HCT116 (cell line): Measurements from ENCODE around the gene UBE2O. TPM values are rescaled to one million over a fixed set of nuclear protein-coding genes. Genes with fewer than 3 reads are reported as not detected.

Source experiments
- ATAC-seq: fragments of 200-7000 bp; cut with Tn5 transposase; 2 replicates; pipeline ENCODE4 v1.9.1; 2020; ENCODE audit warnings: mild to moderate bottlenecking, moderate library complexity
- BruUV-seq: library from RNA; stranded (reverse); fragments of 400-500 nt; replicated peaks from 2 replicates; lab custom pipeline; 2021; lab: Mats Ljungman, UMichigan
- CTCF ChIA-PET: fragments of 300-600 bp; sonication (Branson Sonifier 250); formaldehyde crosslinking; loops from one replicate; lab custom pipeline; 2021; ENCODE audit warnings: antibody characterized with exemption; lab: Charles Lee
- POLR2A ChIA-PET: fragments of 300-600, 350-600 bp; sonication (Branson Sonifier 250); formaldehyde crosslinking; loops from one replicate; lab custom pipeline; 2021; ENCODE audit warnings: antibody characterized with exemption; lab: Charles Lee
- RAD21 ChIA-PET, 2 experiments: fragments of 300-600 bp; sonication (Branson Sonifier 250); formaldehyde crosslinking; loops; one replicate each; lab custom pipeline; 2023; ENCODE audit warnings: low total read pairs in 2 of 2; ENCODE audit not compliant: uncharacterized antibody in 2 of 2, unreplicated experiment in 2 of 2, low non-redundant PET in 1 of 2; lab: Charles Lee
- DNase-seq: peaks from one replicate; pipeline ENCODE4 v3.0.0-alpha.2; 2010; ENCODE audit warnings: low read depth, low spot score
- H2AFZ ChIP-seq: fragments of 200-600 bp; shearing (Covaris generic), sonication (generic); 2 replicates; pipeline ENCODE4 v1.6.1; 2017; ENCODE audit warnings: low read depth, mixed run types, mixed read lengths, antibody characterized with exemption, low read length; ENCODE audit not compliant: poor library complexity, severe bottlenecking
- H3K27ac ChIP-seq: 2 replicates; pipeline ENCODE4 v1.5.1; 2012; ENCODE audit warnings: low read depth, low read length
- H3K27me3 ChIP-seq: fragments of 200-600 bp; sonication (generic); 2 replicates; pipeline ENCODE4 v1.6.1; 2016; ENCODE audit warnings: mixed run types, low read length, mixed read lengths; ENCODE audit not compliant: insufficient read depth
- H3K36me3 ChIP-seq, 2 experiments: fragments of 200-500 bp in 1 of 2; fragments of 200-600 bp in 1 of 2; sonication (Bioruptor generic) in 1 of 2; sonication (generic) in 1 of 2; 2 replicates each; pipeline versions ENCODE4 v1.5.1 to v1.6.1; 2014 to 2016; ENCODE audit warnings: low read length in 2 of 2, inconsistent platforms in 1 of 2, mixed read lengths in 1 of 2, mixed run types in 1 of 2; ENCODE audit not compliant: insufficient read depth in 2 of 2, control insufficient read depth in 1 of 2
- H3K4me1 ChIP-seq, 2 experiments: fragments of 200-600 bp in 1 of 2; sonication (generic) in 1 of 2; 2 replicates each; pipeline versions ENCODE4 v1.5.1 to v1.6.1; 2012 to 2017; ENCODE audit warnings: low read length in 2 of 2, inconsistent platforms in 1 of 2, mild to moderate bottlenecking in 1 of 2, mixed read lengths in 1 of 2, mixed run types in 1 of 2, moderate library complexity in 1 of 2; ENCODE audit not compliant: insufficient read depth in 2 of 2, control insufficient read depth in 1 of 2
- H3K4me2 ChIP-seq: fragments of 200-600 bp; sonication (generic); 2 replicates; pipeline ENCODE4 v1.6.1; 2017; ENCODE audit warnings: mixed run types, low read length, mixed read lengths
- H3K4me3 ChIP-seq, 2 experiments: fragments of 200-600 bp in 1 of 2; sonication (generic) in 1 of 2; replicated peaks in 1 of 2; 2 replicates each; pipeline ENCODE4 v1.5.1; 2011 to 2016; ENCODE audit warnings: low read length in 2 of 2, control low read depth in 1 of 2, low read depth in 1 of 2, mild to moderate bottlenecking in 1 of 2, mixed read lengths in 1 of 2, mixed run types in 1 of 2
- H3K79me2 ChIP-seq: fragments of 200-600 bp; sonication (generic); 2 replicates; pipeline ENCODE4 v1.6.1; 2017; ENCODE audit warnings: mild to moderate bottlenecking, mixed run types, low read length, moderate library complexity, mixed read lengths; ENCODE audit not compliant: insufficient read depth
- H3K9ac ChIP-seq: fragments of 200-600 bp; sonication (generic); 2 replicates; pipeline ENCODE4 v1.6.1; 2016; ENCODE audit warnings: low read length, mixed read lengths
- H3K9me2 ChIP-seq: fragments of 200-600 bp; sonication (generic), shearing (Covaris generic); 2 replicates; pipeline ENCODE4 v1.6.1; 2017; ENCODE audit warnings: mixed run types, mild to moderate bottlenecking, moderate library complexity; ENCODE audit not compliant: insufficient read depth
- H3K9me3 ChIP-seq, 2 experiments: fragments of 200-500 bp in 1 of 2; fragments of 200-600 bp in 1 of 2; sonication (Bioruptor generic) in 1 of 2; sonication (generic) in 1 of 2; 2 replicates each; pipeline ENCODE4 v1.6.1; 2014 to 2017; ENCODE audit warnings: low read length in 2 of 2, mixed read lengths in 2 of 2, inconsistent platforms in 1 of 2, low read depth in 1 of 2, mild to moderate bottlenecking in 1 of 2, mixed run types in 1 of 2, moderate library complexity in 1 of 2; ENCODE audit not compliant: control insufficient read depth in 1 of 2, insufficient read depth in 1 of 2
- H4K20me1 ChIP-seq: fragments of 200-600 bp; sonication (generic), shearing (Covaris generic); 2 replicates; pipeline ENCODE4 v1.6.1; 2017; ENCODE audit warnings: mixed run types, mild to moderate bottlenecking, moderate library complexity; ENCODE audit not compliant: insufficient read depth
- CBX3 ChIP-seq: IDR thresholded peaks from 2 replicates; pipeline ENCODE4 v1.6.1; 2012; ENCODE audit warnings: low read depth
- EGR1 ChIP-seq: IDR thresholded peaks from 2 replicates; pipeline ENCODE4 v1.6.1; 2012; ENCODE audit warnings: low read depth
- FOSL1 ChIP-seq: IDR thresholded peaks from 2 replicates; pipeline ENCODE4 v1.6.1; 2012; ENCODE audit warnings: low read depth
- SRF ChIP-seq: IDR thresholded peaks from 2 replicates; pipeline ENCODE4 v1.6.1; 2012; ENCODE audit warnings: low read depth
- YY1 ChIP-seq: IDR thresholded peaks from 2 replicates; pipeline ENCODE4 v1.6.1; 2011; ENCODE audit warnings: low read length, low read depth, moderate library complexity, mild to moderate bottlenecking; ENCODE audit not compliant: insufficient replicate concordance; ENCODE audit errors: extremely low read depth
- ZFX ChIP-seq: fragments of 450-650 bp; IDR thresholded peaks from 2 replicates; pipeline ENCODE4 v1.6.1; 2017
- ZNF274 ChIP-seq: fragments of 200-500 bp; sonication (Bioruptor generic); IDR thresholded peaks from 2 replicates; pipeline ENCODE4 v1.6.1; 2014; ENCODE audit warnings: mild to moderate bottlenecking, low read depth, low read length, inconsistent platforms
- intact Hi-C: fragments of 100-400 bp; cut with micrococcal nuclease; formaldehyde crosslinking; loops from 2 replicates; pipeline ENCODE4 v1.10.0; 2022
- total RNA-seq: library from RNA; stranded (reverse); gene quantifications from one replicate; pipeline ENCODE4 v1.2.1, GENCODE V29; 2021; ENCODE audit not compliant: unreplicated experiment
- TF ChIP-seq, protein P1 (sequence below): IDR thresholded peaks from 2 replicates; pipeline ENCODE4 v1.6.1; 2012
- TF ChIP-seq, protein P2 (sequence below): IDR thresholded peaks from 2 replicates; pipeline ENCODE4 v1.6.1; 2012
- TF ChIP-seq, protein P3 (sequence below), 3 experiments: fragments of 200-600 bp in 1 of 3; sonication (generic) in 1 of 3; IDR thresholded peaks in 2 of 3; conservative IDR thresholded peaks in 1 of 3; 2 replicates each; pipeline ENCODE4 v1.5.1; 2012 to 2017; ENCODE audit warnings: low read depth in 2 of 3, low read length in 2 of 3, antibody characterized with exemption in 1 of 3, borderline replicate concordance in 1 of 3, control low read depth in 1 of 3, mild to moderate bottlenecking in 1 of 3, mixed read lengths in 1 of 3, mixed run types in 1 of 3, moderate library complexity in 1 of 3; ENCODE audit not compliant: insufficient read depth in 1 of 3

Gene UBE2O
- total RNA-seq, 1 experiment from 2014 or later = 59.1 TPM

DNA sequence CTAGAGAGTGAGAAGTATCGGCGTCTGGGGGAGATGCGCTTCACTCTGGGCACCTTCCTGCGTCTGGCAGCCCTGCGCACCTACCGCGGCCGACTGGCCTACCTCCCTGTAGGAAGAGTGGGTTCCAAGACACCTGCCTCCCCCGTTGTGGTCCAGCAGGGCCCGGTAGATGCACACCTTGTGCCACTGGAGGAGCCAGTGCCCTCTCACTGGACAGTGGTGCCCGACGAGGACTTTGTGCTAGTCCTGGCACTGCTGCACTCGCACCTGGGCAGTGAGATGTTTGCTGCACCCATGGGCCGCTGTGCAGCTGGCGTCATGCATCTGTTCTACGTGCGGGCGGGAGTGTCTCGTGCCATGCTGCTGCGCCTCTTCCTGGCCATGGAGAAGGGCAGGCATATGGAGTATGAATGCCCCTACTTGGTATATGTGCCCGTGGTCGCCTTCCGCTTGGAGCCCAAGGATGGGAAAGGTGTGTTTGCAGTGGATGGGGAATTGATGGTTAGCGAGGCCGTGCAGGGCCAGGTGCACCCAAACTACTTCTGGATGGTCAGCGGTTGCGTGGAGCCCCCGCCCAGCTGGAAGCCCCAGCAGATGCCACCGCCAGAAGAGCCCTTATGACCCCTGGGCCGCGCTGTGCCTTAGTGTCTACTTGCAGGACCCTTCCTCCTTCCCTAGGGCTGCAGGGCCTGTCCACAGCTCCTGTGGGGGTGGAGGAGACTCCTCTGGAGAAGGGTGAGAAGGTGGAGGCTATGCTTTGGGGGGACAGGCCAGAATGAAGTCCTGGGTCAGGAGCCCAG, 65.8 kb downstream of the UBE2O start:
- no TSS peak for BruUV-seq
- no peak overlapping the region for H3K9ac ChIP-seq
- ATAC-seq (no peak), DNase-seq (no peak)
- CTCF ChIA-PET = interaction anchor here (0.5 to 4.7 kb wide), 4 partner anchors 10 to 23 kb away, joined by 6 to 42 read pairs (median 24); no protein-coding TSS in a partner anchor
- RAD21 ChIA-PET = no interaction called here
- no peaks in the 10 kb centered on the region for H4K20me1 ChIP-seq
- H3K79me2 ChIP-seq = no peaks in the 10 kb centered on the region
- no peak overlapping the region for H3K4me2 ChIP-seq
- H2AFZ ChIP-seq = no peak overlapping the region
- peaks cover 26 to 40% of the 10 kb centered on the region in 2 experiments for H3K4me1 ChIP-seq
- no peaks in the 10 kb centered on the region for H3K9me3 ChIP-seq
- no peak overlapping the region for H3K4me3 ChIP-seq
- no peak overlapping the region for H3K27ac ChIP-seq
- intact Hi-C loops = loop anchor here (5.0 kb wide), 1 partner anchor 35 kb away; the partner anchor contains the start of gene PRPSAP1
- POLR2A ChIA-PET = no interaction called here
- H3K36me3 ChIP-seq = peaks cover 5 to 12% of the 10 kb centered on the region in 2 experiments; a peak in 3 of 4 replicates
- TF ChIP-seq, protein P1, sequence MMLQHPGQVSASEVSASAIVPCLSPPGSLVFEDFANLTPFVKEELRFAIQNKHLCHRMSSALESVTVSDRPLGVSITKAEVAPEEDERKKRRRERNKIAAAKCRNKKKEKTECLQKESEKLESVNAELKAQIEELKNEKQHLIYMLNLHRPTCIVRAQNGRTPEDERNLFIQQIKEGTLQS = no peak
- TF ChIP-seq CBX3 (no peak), FOSL1 (no peak)
- TF ChIP-seq, all 23 proteins: peak for 0
- peaks cover 11% of the 10 kb centered on the region; the same call in 1 of the 2 replicates for H3K27me3 ChIP-seq
- H3K9me2 ChIP-seq = no peaks in the 10 kb centered on the region

DNA sequence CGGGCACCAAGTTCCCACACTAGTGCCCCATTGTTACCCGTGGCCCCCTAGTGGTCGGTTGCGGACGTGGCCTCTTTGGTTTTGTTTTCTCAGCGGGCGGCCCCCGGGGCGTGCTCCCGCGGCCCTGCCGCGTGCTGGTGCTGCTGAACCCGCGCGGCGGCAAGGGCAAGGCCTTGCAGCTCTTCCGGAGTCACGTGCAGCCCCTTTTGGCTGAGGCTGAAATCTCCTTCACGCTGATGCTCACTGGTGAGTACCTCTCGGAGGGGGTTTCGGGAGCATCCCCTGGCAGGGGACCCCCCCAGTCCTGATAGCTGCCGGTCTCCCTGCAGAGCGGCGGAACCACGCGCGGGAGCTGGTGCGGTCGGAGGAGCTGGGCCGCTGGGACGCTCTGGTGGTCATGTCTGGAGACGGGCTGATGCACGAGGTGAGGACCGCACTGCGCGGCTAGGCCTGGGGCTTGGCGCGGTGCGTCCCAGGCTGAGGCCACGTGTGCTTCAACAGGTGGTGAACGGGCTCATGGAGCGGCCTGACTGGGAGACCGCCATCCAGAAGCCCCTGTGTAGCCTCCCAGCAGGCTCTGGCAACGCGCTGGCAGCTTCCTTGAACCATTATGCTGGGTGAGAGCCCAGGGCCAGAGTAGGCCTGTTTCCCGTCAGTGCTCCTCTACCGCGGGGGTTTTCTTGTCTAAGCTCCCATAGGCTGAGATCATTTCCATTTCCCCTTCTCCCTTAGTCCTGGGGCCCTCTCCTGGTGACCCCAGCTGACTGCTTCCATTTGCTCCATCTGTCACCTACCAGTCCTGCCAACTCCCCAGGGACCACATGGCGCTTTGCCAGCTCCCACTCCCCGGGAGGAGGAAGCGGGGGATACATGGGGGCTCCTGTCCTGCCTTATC, 66.8 kb downstream of the UBE2O start:
- no peak for TF ChIP-seq SRF
- no peak for TF ChIP-seq CBX3
- TF ChIP-seq, protein P2, sequence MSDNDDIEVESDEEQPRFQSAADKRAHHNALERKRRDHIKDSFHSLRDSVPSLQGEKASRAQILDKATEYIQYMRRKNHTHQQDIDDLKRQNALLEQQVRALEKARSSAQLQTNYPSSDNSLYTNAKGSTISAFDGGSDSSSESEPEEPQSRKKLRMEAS = peak; percentile 83
- no peak for TF ChIP-seq ZNF274
- peak; percentile 68; the same call in 1 of the 2 replicates for TF ChIP-seq ZFX
- peak; percentile 71 for TF ChIP-seq YY1
- no peak for TF ChIP-seq EGR1
- no peak for TF ChIP-seq FOSL1
- TF ChIP-seq, protein P3, sequence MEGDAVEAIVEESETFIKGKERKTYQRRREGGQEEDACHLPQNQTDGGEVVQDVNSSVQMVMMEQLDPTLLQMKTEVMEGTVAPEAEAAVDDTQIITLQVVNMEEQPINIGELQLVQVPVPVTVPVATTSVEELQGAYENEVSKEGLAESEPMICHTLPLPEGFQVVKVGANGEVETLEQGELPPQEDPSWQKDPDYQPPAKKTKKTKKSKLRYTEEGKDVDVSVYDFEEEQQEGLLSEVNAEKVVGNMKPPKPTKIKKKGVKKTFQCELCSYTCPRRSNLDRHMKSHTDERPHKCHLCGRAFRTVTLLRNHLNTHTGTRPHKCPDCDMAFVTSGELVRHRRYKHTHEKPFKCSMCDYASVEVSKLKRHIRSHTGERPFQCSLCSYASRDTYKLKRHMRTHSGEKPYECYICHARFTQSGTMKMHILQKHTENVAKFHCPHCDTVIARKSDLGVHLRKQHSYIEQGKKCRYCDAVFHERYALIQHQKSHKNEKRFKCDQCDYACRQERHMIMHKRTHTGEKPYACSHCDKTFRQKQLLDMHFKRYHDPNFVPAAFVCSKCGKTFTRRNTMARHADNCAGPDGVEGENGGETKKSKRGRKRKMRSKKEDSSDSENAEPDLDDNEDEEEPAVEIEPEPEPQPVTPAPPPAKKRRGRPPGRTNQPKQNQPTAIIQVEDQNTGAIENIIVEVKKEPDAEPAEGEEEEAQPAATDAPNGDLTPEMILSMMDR (IDR thresholded peaks at IDR 0.05 in 2 of 3, conservative IDR thresholded peaks at IDR 0.05 in 1 of 3; ENCODE audit: borderline replicate concordance in 1 of 3, insufficient read depth in 1 of 3, low read depth in 2 of 3, low read length in 2 of 3) = peak; percentile 83 to 98 (median 85)
- no peaks in the 10 kb centered on the region for H4K20me1 ChIP-seq
- H2AFZ ChIP-seq = peak overlapping the region; percentile 26

More for the DNA sequence above, 66.8 kb downstream of the UBE2O start:
- RAD21 ChIA-PET = interaction anchor here in 1 of 2 experiments (1.0 kb wide), 1 partner anchor 13 kb away, joined by 3 read pairs; no protein-coding TSS in a partner anchor
- Histone ChIP-seq H3K9me2 (no peaks in the 10 kb centered on the region), H3K4me1 (peaks cover 26 to 41% of the 10 kb centered on the region in 2 experiments), H3K4me2 (peak overlapping the region; percentile 98), H3K36me3 (peaks cover 4 to 9% of the 10 kb centered on the region in 2 experiments; a peak in 3 of 4 replicates), H3K9me3 (no peaks in the 10 kb centered on the region), H3K79me2 (no peaks in the 10 kb centered on the region), H3K9ac (peak overlapping the region; percentile 28; the same call in 1 of the 2 replicates), H3K27ac (no peak overlapping the region), H3K4me3 (peak overlapping the region; percentile 37 to 73), H3K27me3 (peaks cover 11% of the 10 kb centered on the region; the same call in 1 of the 2 replicates)
- DNase-seq (peak; percentile 68), ATAC-seq (peak; percentile 30)
- intact Hi-C loops = loop anchor here (5.0 kb wide), 1 partner anchor 34 kb away; the partner anchor contains the start of gene PRPSAP1
- BruUV-seq = no TSS peak
- POLR2A ChIA-PET = no interaction called here
- CTCF ChIA-PET = interaction anchor here (0.9 to 4.7 kb wide), 14 partner anchors 7 to 107 kb away, joined by 3 to 42 read pairs (median 4); no protein-coding TSS in a partner anchor
